H1 (cell line): ENCODE results near the gene VPS13D.

Experiments used
- CTCF ChIP-seq, 3 experiments: IDR thresholded peaks; 1 replicate in 2 of 3; 2 replicates in 1 of 3; pipeline versions ENCODE4 v1.5.1 to v1.6.1; 2011; ENCODE audit warnings: low read length in 3 of 3, mild to moderate bottlenecking in 3 of 3, inconsistent platforms in 2 of 3, low read depth in 1 of 3, moderate library complexity in 1 of 3; ENCODE audit not compliant: insufficient read depth in 1 of 3; ENCODE audit errors: control extremely low read depth in 1 of 3
- POLR2A ChIP-seq, 2 experiments: IDR thresholded peaks; 1 replicate in 1 of 2; 2 replicates in 1 of 2; pipeline ENCODE4 v1.6.1; 2011; ENCODE audit warnings: low read depth in 2 of 2, low read length in 2 of 2, mild to moderate bottlenecking in 2 of 2; ENCODE audit errors: control extremely low read depth in 1 of 2
- SIN3A ChIP-seq, 2 experiments: IDR thresholded peaks in 1 of 2; conservative IDR thresholded peaks in 1 of 2; 2 replicates each; pipeline ENCODE4 v1.6.1; 2011 to 2012; ENCODE audit warnings: low read length in 2 of 2, improper control_type of control experiment in 1 of 2, low read depth in 1 of 2, mild to moderate bottlenecking in 1 of 2
- SIX5 ChIP-seq: IDR thresholded peaks from 2 replicates; pipeline ENCODE4 v1.6.1; 2011; ENCODE audit warnings: mild to moderate bottlenecking, low read depth, low read length
- SRF ChIP-seq: IDR thresholded peaks from 2 replicates; pipeline ENCODE4 v1.6.1; 2011; ENCODE audit warnings: mild to moderate bottlenecking, low read depth, low read length, moderate library complexity
- TAF7 ChIP-seq: optimal IDR thresholded peaks from 2 replicates; pipeline ENCODE3; 2011; ENCODE audit warnings: low read depth, mild to moderate bottlenecking, inconsistent platforms, low read length, moderate library complexity, borderline replicate concordance
- USF2 ChIP-seq: IDR thresholded peaks from 2 replicates; pipeline ENCODE4 v1.6.1; 2011; ENCODE audit warnings: low read length, improper control_type of control experiment

GRCh38 chr1:12300706-12301105, 70.9 kb downstream of the VPS13D start:
- no peak for TF ChIP-seq CTCF (IDR thresholded peaks at IDR 0.05; ENCODE audit: control extremely low read depth in 1 of 3, insufficient read depth in 1 of 3, low read depth in 1 of 3, low read length in 3 of 3)
- no peak for TF ChIP-seq POLR2A (IDR thresholded peaks at IDR 0.05; ENCODE audit: control extremely low read depth in 1 of 2, low read depth in 2 of 2, low read length in 2 of 2)
- no peak for TF ChIP-seq USF2
- no peak for TF ChIP-seq SIX5
- no peak for TF ChIP-seq SIN3A (conservative IDR thresholded peaks at IDR 0.05 in 1 of 2, IDR thresholded peaks at IDR 0.05 in 1 of 2; ENCODE audit: low read depth in 1 of 2, low read length in 2 of 2)
- TF ChIP-seq SRF, result no peak
- no peak for TF ChIP-seq TAF7
